HG03175 (cell line): Measurements from ENCODE around the gene B3GNT7.
"Not testable (repeated sequence)": the region's sequence is repeated elsewhere in the genome, so short reads cannot be mapped to it uniquely, and the experiment has no call there.

Experiments
- ATAC-seq: cut with Tn5 transposase; IDR thresholded peaks from one replicate; pipeline ENCODE4 v1.9.1; 2021; ENCODE audit warnings: mild to moderate bottlenecking, moderate library complexity; ENCODE audit not compliant: unreplicated experiment

Gene B3GNT7

GRCh38 chr2:231395188-231396057 is at the start of gene B3GNT7:
TSS of gene B3GNT7 (plus strand) at chr2:231395710. CDS start at chr2:231395804, 94 bp downstream.
- ATAC-seq, result no peak

- no peak for ATAC-seq
Measured at GRCh38 chr2:231347081-231347480, 48.4 kb upstream of the B3GNT7 start.

GRCh38 chr2:231347638-231348037 is 47.9 kb upstream of the B3GNT7 start:
- no peak for ATAC-seq

- ATAC-seq, result no peak
Measured at GRCh38 chr2:231348173-231348572, 47.3 kb upstream of the B3GNT7 start.

GRCh38 chr2:231348704-231349373 is 46.7 kb upstream of the B3GNT7 start:
- no peak for ATAC-seq

DNA sequence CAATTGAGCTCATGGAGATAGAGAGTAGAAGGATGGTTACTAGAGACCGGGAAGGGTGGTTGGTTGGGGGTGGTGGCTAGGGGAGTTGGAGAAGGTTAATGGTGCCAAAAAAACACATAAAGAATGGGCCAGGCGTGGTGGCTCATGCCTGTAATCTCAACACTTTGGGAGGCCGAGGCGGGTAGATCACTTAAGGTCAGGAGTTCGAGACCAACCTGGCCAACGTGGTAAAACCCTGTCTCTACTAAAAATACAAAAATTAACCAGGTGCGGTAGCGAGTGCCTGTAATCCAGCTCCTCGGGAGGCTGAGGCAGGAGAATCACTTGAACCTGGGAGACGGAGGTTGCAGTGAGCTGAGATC is 46.2 kb upstream of the B3GNT7 start:
- ATAC-seq, result not testable (repeated sequence)

- ATAC-seq, result no peak
Measured at GRCh38 chr2:231351648-231352047, 43.9 kb upstream of the B3GNT7 start.

- no peak for ATAC-seq
Measured at GRCh38 chr2:231353469-231353868, 42.0 kb upstream of the B3GNT7 start.

GRCh38 chr2:231355508-231356465 is 39.7 kb upstream of the B3GNT7 start:
- ATAC-seq, result no peak

DNA sequence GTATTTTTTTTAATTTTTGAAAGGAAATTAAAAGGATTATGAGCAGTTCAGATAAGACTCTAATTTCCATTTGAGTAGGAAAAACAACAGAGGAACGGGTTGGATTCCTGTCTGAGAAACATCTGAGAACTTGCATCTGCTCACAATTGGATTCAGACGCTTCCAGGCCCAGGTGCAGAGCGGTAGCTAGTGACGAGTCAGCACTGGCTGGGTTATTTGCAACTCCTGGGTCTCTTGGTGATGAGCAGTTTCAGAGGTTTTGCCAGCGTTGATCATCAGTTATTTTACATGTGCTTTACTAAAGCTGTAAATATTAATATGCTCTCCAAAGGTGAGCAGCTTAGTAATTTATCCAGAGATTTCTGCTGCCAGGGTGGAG is 39.1 kb upstream of the B3GNT7 start:
- no peak for ATAC-seq

DNA sequence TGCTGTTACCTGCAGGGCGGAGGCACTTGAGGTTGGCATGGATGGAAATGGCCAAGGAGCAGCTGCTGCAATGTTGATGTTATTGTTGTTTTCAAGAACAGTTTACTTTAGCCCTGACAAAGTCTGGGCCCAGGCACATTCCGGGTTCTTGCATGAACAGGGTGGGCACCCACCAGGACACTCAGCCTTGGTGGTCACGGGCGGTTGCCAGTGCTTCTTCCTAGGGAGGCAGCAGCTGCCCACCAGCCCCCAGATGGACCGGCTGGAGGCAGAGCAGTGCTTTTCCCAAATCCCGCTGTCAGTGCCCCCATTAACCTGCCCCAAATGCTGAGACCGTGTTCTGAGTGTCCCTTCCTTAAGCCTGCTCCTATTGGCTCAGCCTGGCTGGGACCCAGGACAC is 38.5 kb upstream of the B3GNT7 start:
- ATAC-seq, result no peak

DNA sequence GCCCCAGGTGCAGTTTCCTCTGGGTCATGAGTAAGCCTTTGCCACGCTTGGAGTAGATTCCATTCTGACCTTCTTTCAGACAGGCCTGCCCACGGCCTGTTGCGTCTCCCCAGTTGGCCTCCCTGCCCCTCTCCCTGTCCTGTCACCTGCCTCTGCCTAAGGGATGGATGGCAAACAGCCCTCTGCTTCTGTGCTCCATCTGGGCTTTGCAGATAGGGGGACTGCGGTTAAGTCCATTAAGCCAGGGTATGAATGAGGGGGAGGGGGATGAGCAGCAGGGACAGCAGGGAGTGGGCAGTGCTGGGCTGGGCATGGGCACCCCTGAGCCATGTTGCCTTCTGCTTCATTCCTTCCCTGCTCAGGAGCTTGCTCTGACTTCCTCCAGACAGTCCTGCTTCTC is 37.6 kb upstream of the B3GNT7 start:
- no peak for ATAC-seq

DNA sequence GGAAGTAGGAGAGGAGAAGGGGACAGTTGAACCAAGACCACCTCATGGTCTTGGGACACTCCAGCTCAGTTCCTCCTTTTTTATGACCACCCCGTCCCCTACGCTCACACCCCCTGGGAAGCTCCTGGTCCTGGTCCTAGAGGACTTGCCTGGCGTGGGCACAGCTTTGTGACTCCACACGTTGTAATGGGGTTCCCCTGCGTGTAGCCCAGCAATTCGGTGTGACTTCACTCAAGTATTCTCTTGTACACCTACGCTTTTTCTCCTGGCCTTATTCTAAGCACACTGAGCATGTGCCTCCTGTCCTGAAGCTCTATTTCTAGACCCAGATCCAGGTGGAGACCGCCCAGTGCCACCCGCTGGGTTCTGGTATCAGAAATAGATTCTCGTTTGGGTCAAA is 36.1 kb upstream of the B3GNT7 start:
- no peak for ATAC-seq

DNA sequence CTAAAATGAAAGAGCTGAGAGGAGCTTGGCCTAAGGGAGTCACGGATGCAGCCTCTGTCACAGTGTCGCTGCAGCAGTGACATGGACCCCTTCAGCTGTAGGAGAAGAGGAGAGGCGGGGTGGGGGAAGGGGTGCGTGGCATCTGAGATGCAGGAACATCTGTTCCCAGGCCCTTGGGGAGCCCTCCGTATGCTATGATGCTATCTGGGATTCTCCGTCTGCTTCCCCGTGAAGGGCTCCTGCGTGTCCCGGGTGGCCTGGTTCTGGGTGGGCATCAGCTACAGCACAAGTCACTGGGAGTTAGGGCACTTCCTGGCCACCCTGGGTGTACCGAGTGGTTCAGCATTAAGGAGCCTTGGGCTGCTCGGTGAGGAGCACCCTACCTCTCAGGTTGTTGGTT is 35.6 kb upstream of the B3GNT7 start:
- no peak for ATAC-seq

GRCh38 chr2:231360401-231360800 is 35.1 kb upstream of the B3GNT7 start:
- no peak for ATAC-seq

DNA sequence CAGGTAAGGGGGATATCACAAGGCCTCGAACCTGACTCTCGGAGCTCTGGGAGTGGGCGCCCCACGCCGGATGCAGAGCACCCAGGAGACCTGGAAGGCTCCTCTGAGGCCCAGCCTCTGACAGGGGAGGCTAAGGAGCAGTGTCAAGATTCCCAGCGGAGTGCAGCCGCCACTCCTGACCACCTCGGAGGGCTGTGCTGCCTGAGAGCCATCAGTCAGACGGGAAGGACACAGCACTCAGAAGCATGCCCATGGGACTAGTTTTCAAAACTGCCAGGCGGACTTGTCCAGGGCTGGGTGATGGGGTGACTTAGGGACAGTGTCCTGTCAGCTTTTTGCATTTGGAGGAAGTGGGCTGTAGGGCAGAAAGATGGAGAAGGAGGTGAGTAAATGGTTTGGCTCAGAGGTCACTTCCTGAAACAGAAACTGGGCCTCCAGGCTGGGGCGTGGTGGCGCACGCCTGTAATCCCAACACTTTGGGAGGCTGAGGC is 34.6 kb upstream of the B3GNT7 start:
- ATAC-seq, result no peak

- ATAC-seq, result peak; percentile 97
Measured at GRCh38 chr2:231361701-231362554, 33.6 kb upstream of the B3GNT7 start.

GRCh38 chr2:231362555-231363184 is 32.8 kb upstream of the B3GNT7 start:
- peak; percentile 5 for ATAC-seq

- ATAC-seq, result no peak
Measured at GRCh38 chr2:231364061-231364460, 31.4 kb upstream of the B3GNT7 start.
